Right lobe of liver (tissue), 4 donors: ENCODE data around the gene ZBED3.

Source experiments
- CTCF ChIP-seq, 4 donors: fragments of 200-600 bp in 3 of 4; fragments of 450-650 bp in 1 of 4; IDR thresholded peaks; one replicate each; pipeline versions ENCODE4 v1.5.1 to v1.8.0; 2016 to 2022; ENCODE audit warnings: antibody characterized with exemption in 4 of 4, mild to moderate bottlenecking in 2 of 4
- POLR2A ChIP-seq: fragments of 450-650 bp; IDR thresholded peaks from one replicate; pipeline ENCODE4 v1.6.1; 2017; ENCODE audit warnings: antibody characterized with exemption, mild to moderate bottlenecking
- donor health status: DM: no; HTN: no; CAD: no.
- donor health status: DM: no; HTN: no; CAD: no.
- donor health status: DM: no; HTN: yes; CAD: no.

GRCh38 chr5:77117161-77117560, 30.1 kb upstream of the ZBED3 start:
- TF ChIP-seq CTCF (IDR thresholded peaks at IDR 0.05) (no peak), POLR2A (no peak)
